Neural cell (in vitro differentiated cells): ENCODE measurements around the gene UGT2B15.

Experiments
- CTCF ChIP-seq: fragments of 450-650 bp; IDR thresholded peaks from 2 replicates; pipeline ENCODE4 v1.5.1; 2014; ENCODE audit warnings: antibody characterized with exemption, mild to moderate bottlenecking, moderate library complexity; ENCODE audit not compliant: poor library complexity, severe bottlenecking
- EP300 ChIP-seq: fragments of 450-650 bp; conservative IDR thresholded peaks from 2 replicates; pipeline ENCODE4 v1.6.1; 2014; ENCODE audit warnings: antibody characterized with exemption, mild to moderate bottlenecking, moderate library complexity; ENCODE audit not compliant: poor library complexity, severe bottlenecking
- EZH2 ChIP-seq: fragments of 200-600, 300-800 bp; shearing (Covaris generic), sonication (generic); IDR thresholded peaks from 2 replicates; pipeline ENCODE4 v1.6.1; 2014; ENCODE audit warnings: antibody characterized with exemption, low read length, borderline replicate concordance, mild to moderate bottlenecking; ENCODE audit not compliant: insufficient read depth, poor library complexity, severe bottlenecking
- MXI1 ChIP-seq: fragments of 450-650 bp; conservative IDR thresholded peaks from 2 replicates; pipeline ENCODE4 v1.6.1; 2014; ENCODE audit warnings: antibody characterized with exemption, mild to moderate bottlenecking; ENCODE audit not compliant: poor library complexity, severe bottlenecking
- POLR2AphosphoS5 ChIP-seq: IDR thresholded peaks from 2 replicates; pipeline ENCODE4 v1.6.1; 2012
- RAD21 ChIP-seq: fragments of 450-650 bp; conservative IDR thresholded peaks from 2 replicates; pipeline ENCODE4 v1.6.1; 2014; ENCODE audit warnings: antibody characterized with exemption, mild to moderate bottlenecking, moderate library complexity
- REST ChIP-seq: IDR thresholded peaks from 2 replicates; pipeline ENCODE4 v1.6.1; 2012; ENCODE audit warnings: borderline replicate concordance
- SMC3 ChIP-seq: fragments of 450-650 bp; conservative IDR thresholded peaks from 2 replicates; pipeline ENCODE4 v1.6.1; 2014; ENCODE audit warnings: antibody characterized with exemption, mild to moderate bottlenecking, moderate library complexity; ENCODE audit not compliant: poor library complexity
- TAF1 ChIP-seq: IDR thresholded peaks from 2 replicates; pipeline ENCODE4 v1.6.1; 2012; ENCODE audit warnings: low read depth

DNA sequence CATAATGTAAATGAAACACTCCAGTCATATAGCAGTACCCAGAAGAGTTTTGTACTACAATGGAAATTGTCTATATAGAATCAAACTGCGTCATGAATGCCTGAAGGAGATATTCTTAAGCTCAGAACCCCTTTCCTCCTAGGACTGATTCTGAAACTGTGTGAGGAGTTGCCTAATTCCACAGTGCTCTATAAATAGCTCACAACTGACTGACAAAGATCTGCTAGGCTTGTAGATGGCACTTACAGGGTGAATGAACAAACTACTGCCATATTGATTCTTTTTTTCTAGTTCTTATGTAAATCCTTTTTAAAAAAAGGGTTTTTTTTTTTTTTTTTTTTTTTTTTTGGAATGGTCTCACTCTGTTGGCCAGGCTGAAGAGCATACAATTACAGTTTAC, 64.2 kb downstream of the UGT2B15 start:
- TF ChIP-seq RAD21: no peak
- no peak for TF ChIP-seq CTCF
- TF ChIP-seq POLR2AphosphoS5: no peak
- TF ChIP-seq REST: no peak
- TF ChIP-seq EP300: no peak
- TF ChIP-seq TAF1: no peak
- TF ChIP-seq EZH2: no peak
- no peak for TF ChIP-seq SMC3
- no peak for TF ChIP-seq MXI1
